ENCODE data around the gene KIAA1328.

- TF ChIP-seq, protein P1, sequence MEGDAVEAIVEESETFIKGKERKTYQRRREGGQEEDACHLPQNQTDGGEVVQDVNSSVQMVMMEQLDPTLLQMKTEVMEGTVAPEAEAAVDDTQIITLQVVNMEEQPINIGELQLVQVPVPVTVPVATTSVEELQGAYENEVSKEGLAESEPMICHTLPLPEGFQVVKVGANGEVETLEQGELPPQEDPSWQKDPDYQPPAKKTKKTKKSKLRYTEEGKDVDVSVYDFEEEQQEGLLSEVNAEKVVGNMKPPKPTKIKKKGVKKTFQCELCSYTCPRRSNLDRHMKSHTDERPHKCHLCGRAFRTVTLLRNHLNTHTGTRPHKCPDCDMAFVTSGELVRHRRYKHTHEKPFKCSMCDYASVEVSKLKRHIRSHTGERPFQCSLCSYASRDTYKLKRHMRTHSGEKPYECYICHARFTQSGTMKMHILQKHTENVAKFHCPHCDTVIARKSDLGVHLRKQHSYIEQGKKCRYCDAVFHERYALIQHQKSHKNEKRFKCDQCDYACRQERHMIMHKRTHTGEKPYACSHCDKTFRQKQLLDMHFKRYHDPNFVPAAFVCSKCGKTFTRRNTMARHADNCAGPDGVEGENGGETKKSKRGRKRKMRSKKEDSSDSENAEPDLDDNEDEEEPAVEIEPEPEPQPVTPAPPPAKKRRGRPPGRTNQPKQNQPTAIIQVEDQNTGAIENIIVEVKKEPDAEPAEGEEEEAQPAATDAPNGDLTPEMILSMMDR (IDR thresholded peaks at IDR 0.05; ENCODE audit: poor library complexity, severe bottlenecking): no peak
- TF ChIP-seq MXI1 (conservative IDR thresholded peaks at IDR 0.05; ENCODE audit: poor library complexity, severe bottlenecking): no peak
These were observed 43.4 kb downstream of the KIAA1328 start for GRCh38 chr18:36872329-36872728.

All from neural cell (in vitro differentiated cells).